Measurements from ENCODE around the gene GMNN.

Gene GMNN

DNA sequence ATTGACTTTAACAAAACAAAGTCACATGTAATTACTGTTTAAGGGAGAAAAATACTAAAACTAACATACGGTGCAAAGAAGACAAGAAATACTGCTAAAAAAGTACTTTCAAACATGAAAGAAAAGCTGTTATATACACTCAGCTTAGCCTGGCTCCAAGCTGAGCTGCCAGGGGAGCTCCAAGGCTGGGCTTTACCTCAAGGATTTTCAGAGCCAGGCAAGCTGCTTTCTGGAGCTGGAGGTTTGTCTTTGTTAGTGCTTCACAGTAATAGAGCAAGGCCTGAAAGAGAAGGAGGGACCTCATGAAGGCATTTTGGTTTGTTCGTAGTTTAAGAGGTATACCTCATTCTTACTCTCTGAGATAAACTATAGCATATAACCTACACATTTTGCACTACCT lies 43.6 kb downstream of the GMNN start:
- DNase-seq, result no peak

DNA sequence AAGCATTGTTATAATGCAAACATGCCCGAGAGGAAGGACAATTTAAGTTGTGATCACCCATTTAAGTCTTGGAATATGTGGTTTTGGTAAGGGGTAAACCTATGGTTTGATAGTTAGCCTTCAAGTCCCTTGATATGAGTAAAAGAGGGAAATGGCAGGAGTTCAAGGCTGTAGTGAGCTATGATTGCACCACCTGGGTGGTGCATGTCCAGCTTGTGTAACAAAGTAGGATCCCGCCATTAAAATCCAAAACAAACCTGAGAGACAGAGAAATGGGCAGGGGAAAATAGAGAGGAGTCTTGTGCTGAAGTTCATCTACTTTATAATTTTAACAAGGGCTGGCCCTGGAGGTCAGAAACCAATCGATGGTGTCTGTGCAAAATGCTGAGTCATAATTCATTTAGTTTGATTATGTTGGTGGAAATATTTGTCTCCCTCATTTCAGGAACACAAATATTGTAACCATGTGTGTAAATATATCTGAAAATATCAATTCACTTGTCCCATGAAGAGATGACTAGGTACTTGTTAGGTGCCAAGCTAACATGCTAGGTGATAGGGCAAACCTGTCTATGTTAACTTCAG lies 47.2 kb downstream of the GMNN start:
- no peak for DNase-seq

GRCh38 chr6:24822696-24823095 lies 48.0 kb downstream of the GMNN start:
- no peak for DNase-seq

DNA sequence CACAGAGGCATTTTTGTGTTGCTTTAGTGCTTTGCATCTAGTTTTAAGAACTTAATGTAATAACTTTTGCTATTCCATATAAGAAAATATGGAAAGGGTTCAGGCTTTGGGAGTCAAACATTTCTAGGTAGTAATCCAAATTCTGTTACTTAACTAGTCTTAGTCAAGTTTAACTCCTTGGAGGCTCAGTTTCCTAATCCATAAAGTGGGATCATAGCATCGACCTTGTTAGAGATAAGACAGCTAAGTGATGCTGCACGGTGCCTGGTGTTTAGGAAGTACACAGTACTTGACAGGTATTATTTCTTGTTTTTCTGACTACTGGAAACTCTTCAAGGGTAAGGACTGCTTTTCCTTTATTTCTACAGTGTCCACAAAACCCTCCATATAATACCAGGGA lies 48.4 kb downstream of the GMNN start:
- DNase-seq, result no peak

GRCh38 chr6:24824142-24824938 lies 49.6 kb downstream of the GMNN start:
- no peak for DNase-seq

DNA sequence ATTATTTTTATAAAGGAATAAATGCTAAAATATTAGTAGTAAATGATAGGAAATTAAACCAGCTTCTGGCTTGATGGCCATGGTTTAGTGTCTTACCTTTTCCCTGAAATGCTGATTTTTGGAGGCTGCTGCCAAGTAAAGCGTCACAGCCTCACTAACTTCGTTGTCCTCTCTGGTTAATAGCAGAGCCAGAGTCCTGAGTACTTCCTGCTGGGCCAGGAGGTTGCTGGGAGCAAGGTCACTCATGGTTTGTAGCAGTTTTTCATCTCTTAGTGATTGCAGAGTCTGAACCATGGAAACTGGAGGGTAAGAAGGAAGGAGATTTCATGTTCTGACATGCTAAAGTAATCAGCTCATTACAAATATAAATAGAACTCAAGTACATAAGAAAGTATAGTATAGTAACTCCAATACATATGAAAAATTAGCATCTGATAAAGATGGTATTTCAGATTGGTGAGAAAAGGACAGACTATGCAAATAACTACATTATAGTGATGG lies 50.4 kb downstream of the GMNN start:
- no peak for DNase-seq

GRCh38 chr6:24827162-24827561 lies 52.4 kb downstream of the GMNN start:
- DNase-seq, result no peak

DNA sequence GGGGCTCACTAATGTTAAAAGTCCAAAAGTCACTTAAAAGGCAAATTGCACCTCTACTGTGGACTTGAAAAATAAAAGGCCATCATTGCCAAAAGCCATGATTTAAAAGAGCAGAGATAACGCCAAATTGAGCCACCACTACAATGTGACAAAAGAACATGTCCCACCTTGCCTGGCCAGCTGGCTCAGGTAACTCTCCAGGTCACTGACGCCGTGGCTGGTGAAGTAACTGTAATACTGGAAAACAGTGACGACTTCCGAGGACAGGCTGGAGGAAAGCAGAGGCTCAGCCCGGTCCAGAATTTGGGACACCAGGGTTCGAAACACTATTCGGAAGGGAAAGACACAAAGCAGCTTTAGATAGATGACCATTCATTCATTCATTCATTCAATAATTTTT lies 53.2 kb downstream of the GMNN start:
- DNase-seq, result no peak

DNA sequence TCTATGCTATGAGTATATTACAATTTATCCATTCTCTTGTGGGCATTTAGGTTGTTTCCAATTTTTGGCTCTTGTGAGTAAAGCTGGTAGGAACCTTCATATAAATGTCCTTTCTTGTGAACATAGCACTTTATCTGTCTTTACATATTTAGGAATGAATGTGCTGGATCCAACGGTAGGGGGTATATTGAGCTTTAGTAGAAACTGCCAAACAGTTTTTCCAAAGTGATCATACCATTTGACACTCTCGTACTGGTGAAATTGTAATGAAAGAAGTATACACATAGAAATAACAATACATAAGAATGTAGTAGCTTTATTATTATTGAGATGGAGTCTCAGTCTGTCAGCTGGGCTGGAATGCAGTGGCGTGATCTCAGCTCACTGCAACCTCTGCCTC lies 54.9 kb downstream of the GMNN start:
- no peak for DNase-seq

- DNase-seq, result no peak
Observed at GRCh38 chr6:24831771-24832716, 57.3 kb downstream of the GMNN start.

- DNase-seq, result no peak
Observed at GRCh38 chr6:24832794-24833193, 58.1 kb downstream of the GMNN start.

GRCh38 chr6:24833711-24834386 lies 59.1 kb downstream of the GMNN start:
- DNase-seq, result no peak
